SU-DHL-6 (cell line): ENCODE results near the gene SLC9A9.

ENCODE experiments used
- H2AFZ ChIP-seq: fragments of 200-600 bp; sonication (generic); 2 replicates; pipeline ENCODE4 v1.6.1; 2014; ENCODE audit warnings: low read depth, mild to moderate bottlenecking, moderate library complexity, mixed read lengths, antibody characterized with exemption, low read length; ENCODE audit not compliant: severe bottlenecking
- H3F3A ChIP-seq: fragments of 200-600 bp; shearing (Covaris generic); 2 replicates; pipeline ENCODE4 v1.6.0; 2016; ENCODE audit warnings: antibody characterized with exemption, mild to moderate bottlenecking; ENCODE audit not compliant: insufficient read depth
- H3K27ac ChIP-seq: fragments of 200-600 bp; sonication (generic); 2 replicates; pipeline ENCODE4 v1.5.1; 2016; ENCODE audit warnings: low read depth, mild to moderate bottlenecking, low read length, moderate library complexity, mixed read lengths
- H3K27me3 ChIP-seq: fragments of 200-600 bp; sonication (generic), shearing (Covaris generic); 2 replicates; pipeline ENCODE4 v1.6.0; 2014; ENCODE audit warnings: mild to moderate bottlenecking, low read length
- H3K36me3 ChIP-seq: fragments of 200-600 bp; sonication (generic); 2 replicates; pipeline ENCODE4 v1.6.1; 2014; ENCODE audit warnings: mild to moderate bottlenecking, low read length, mixed read lengths
- H3K4me2 ChIP-seq: fragments of 300-600, 200-600 bp; shearing (Covaris generic), sonication (generic); 2 replicates; pipeline ENCODE4 v1.6.0; 2014; ENCODE audit warnings: low read length, low read depth, mild to moderate bottlenecking; ENCODE audit not compliant: poor library complexity, severe bottlenecking
- H3K4me3 ChIP-seq: fragments of 200-600 bp; sonication (generic); 2 replicates; pipeline ENCODE4 v1.5.1; 2014; ENCODE audit warnings: antibody characterized with exemption, low read length, mild to moderate bottlenecking, mixed read lengths; ENCODE audit not compliant: insufficient read depth, poor library complexity, severe bottlenecking
- H3K79me2 ChIP-seq: fragments of 200-600 bp; sonication (generic); 2 replicates; pipeline ENCODE4 v1.6.1; 2014; ENCODE audit warnings: mild to moderate bottlenecking, low read length, moderate library complexity; ENCODE audit not compliant: insufficient read depth
- H3K9ac ChIP-seq: fragments of 200-600 bp; sonication (generic); 2 replicates; pipeline ENCODE4 v1.7.0; 2014; ENCODE audit warnings: mild to moderate bottlenecking, low read length
- H3K9me2 ChIP-seq: fragments of 200-600 bp; sonication (generic); replicated peaks from 2 replicates; pipeline ENCODE4 v1.6.1; 2014; ENCODE audit warnings: low read length; ENCODE audit not compliant: insufficient read depth
- H3K9me3 ChIP-seq: fragments of 200-600 bp; sonication (generic); 2 replicates; pipeline ENCODE4 v1.6.1; 2014; ENCODE audit warnings: low read length, mixed read lengths; ENCODE audit not compliant: insufficient read depth
- H4K20me1 ChIP-seq: fragments of 200-600 bp; sonication (generic); 2 replicates; pipeline ENCODE4 v1.6.1; 2014; ENCODE audit warnings: low read depth, mild to moderate bottlenecking, antibody characterized with exemption, low read length, moderate library complexity, mixed read lengths
- EZH2phosphoT487 ChIP-seq: fragments of 200-600 bp; sonication (generic), shearing (Covaris generic); conservative IDR thresholded peaks from 2 replicates; pipeline ENCODE4 v1.6.1; 2018; ENCODE audit warnings: mild to moderate bottlenecking, antibody characterized with exemption, low read length, moderate library complexity, mixed read lengths
- TF ChIP-seq, protein P1 (sequence below): fragments of 200-600 bp; sonication (generic); IDR thresholded peaks from one replicate; pipeline ENCODE4 v1.5.1; 2017; ENCODE audit warnings: antibody characterized with exemption, mild to moderate bottlenecking, low read length, moderate library complexity; ENCODE audit not compliant: insufficient read depth, poor library complexity, severe bottlenecking

SLC9A9 gene

GRCh38 chr3:143700431-143700975 lies 147.8 kb downstream of the SLC9A9 start:
- no peaks in the 10 kb centered on the region for H3K36me3 ChIP-seq
- H3K9ac ChIP-seq: no peak overlapping the region
- no peaks in the 10 kb centered on the region for H3K27me3 ChIP-seq

DNA sequence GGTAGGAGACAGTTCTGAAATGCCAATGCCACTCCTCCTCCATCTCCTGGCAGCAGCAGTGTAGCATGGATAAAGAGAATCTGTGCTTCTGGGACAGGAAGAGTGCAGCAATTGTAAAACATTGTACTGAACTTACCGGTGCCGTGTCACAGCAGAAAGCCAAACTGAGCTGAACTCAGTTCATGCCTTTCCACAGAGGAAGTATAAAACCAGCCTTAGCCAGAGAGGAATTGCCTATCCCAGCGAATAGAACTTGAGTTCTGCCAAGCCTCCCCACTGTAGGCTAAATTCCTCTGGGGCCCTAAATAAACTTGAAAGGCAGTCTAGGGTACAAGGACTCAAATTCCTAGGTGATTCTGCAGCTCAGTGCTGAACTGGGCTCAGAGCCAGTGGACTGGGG lies 148.8 kb downstream of the SLC9A9 start:
- no peak overlapping the region for H3K27ac ChIP-seq
- no peaks in the 10 kb centered on the region for H4K20me1 ChIP-seq
- H3K79me2 ChIP-seq: no peaks in the 10 kb centered on the region
- no peaks in the 10 kb centered on the region for H3K9me2 ChIP-seq
- no peaks in the 10 kb centered on the region for H3K27me3 ChIP-seq
- no peaks in the 10 kb centered on the region for H3K9me3 ChIP-seq
- H3K36me3 ChIP-seq: no peaks in the 10 kb centered on the region
- TF ChIP-seq, protein P1, sequence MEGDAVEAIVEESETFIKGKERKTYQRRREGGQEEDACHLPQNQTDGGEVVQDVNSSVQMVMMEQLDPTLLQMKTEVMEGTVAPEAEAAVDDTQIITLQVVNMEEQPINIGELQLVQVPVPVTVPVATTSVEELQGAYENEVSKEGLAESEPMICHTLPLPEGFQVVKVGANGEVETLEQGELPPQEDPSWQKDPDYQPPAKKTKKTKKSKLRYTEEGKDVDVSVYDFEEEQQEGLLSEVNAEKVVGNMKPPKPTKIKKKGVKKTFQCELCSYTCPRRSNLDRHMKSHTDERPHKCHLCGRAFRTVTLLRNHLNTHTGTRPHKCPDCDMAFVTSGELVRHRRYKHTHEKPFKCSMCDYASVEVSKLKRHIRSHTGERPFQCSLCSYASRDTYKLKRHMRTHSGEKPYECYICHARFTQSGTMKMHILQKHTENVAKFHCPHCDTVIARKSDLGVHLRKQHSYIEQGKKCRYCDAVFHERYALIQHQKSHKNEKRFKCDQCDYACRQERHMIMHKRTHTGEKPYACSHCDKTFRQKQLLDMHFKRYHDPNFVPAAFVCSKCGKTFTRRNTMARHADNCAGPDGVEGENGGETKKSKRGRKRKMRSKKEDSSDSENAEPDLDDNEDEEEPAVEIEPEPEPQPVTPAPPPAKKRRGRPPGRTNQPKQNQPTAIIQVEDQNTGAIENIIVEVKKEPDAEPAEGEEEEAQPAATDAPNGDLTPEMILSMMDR: no peak
- no peak for TF ChIP-seq EZH2phosphoT487
- H2AFZ ChIP-seq: no peak overlapping the region
- no peaks in the 10 kb centered on the region for H3F3A ChIP-seq
- no peak overlapping the region for H3K4me2 ChIP-seq
- H3K4me3 ChIP-seq: no peak overlapping the region
- no peak overlapping the region for H3K9ac ChIP-seq

More at GRCh38 chr3:143700431-143700975, 147.8 kb downstream of the SLC9A9 start:
- H3K9me3 ChIP-seq: no peaks in the 10 kb centered on the region
- H3K27ac ChIP-seq: no peak overlapping the region
- H3K4me2 ChIP-seq: no peak overlapping the region
- H4K20me1 ChIP-seq: no peaks in the 10 kb centered on the region
- H2AFZ ChIP-seq: no peak overlapping the region
- no peaks in the 10 kb centered on the region for H3K79me2 ChIP-seq
- H3K9me2 ChIP-seq: no peaks in the 10 kb centered on the region
- TF ChIP-seq, protein P1: no peak
- TF ChIP-seq EZH2phosphoT487: no peak
- no peaks in the 10 kb centered on the region for H3F3A ChIP-seq
- no peak overlapping the region for H3K4me3 ChIP-seq

DNA sequence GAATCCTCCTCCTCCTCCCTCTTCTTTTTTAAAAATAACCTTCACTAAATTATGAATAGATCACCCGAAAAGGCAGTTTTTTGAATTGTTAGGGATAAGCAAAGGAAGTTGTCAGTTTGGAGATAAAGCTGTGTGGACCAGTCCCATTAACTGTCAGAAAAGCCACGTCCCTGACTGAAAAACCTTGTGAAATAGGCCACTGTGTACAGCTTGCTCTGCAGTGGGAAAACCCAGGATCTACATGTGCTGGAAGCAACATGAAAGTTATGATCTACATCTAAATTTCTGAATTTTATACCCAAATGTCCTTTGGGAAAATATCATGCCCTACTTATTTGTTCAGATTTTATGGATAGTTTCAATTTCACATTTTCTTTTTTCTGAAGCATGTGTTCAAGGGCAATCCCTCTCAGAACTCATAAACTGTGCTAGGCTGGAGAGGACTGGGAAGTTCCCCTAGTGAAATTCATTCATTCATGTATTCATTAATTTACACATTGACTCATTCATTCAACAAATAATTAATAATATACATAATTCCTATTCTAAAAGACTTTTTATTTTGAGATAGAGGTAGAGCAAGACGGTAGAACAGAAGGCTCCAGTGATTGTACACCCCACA lies 149.5 kb downstream of the SLC9A9 start:
- H3K9ac ChIP-seq: no peak overlapping the region
- no peak overlapping the region for H3K4me3 ChIP-seq
- H3K9me3 ChIP-seq: no peaks in the 10 kb centered on the region
- no peaks in the 10 kb centered on the region for H3F3A ChIP-seq
- H3K27me3 ChIP-seq: no peaks in the 10 kb centered on the region
- H2AFZ ChIP-seq: no peak overlapping the region
- H3K27ac ChIP-seq: no peak overlapping the region
- no peaks in the 10 kb centered on the region for H3K36me3 ChIP-seq
- no peaks in the 10 kb centered on the region for H3K9me2 ChIP-seq
- no peaks in the 10 kb centered on the region for H4K20me1 ChIP-seq
- no peak overlapping the region for H3K4me2 ChIP-seq
- TF ChIP-seq, protein P1: no peak
- no peak for TF ChIP-seq EZH2phosphoT487
- H3K79me2 ChIP-seq: no peaks in the 10 kb centered on the region
